Endothelial cell of umbilical vein (primary cell): Measurements from ENCODE around the gene PTPRF. TPM values are rescaled to one million over a fixed set of nuclear protein-coding genes. Genes with fewer than 3 reads are reported as not detected.
A peak's percentile ranks its signal among the peaks of the same experiment; 100 is the strongest.

Source experiments
- BruUV-seq: library from RNA; stranded (reverse); fragments of 400-500 nt; replicated peaks from 2 replicates; lab custom pipeline; 2021; lab: Mats Ljungman, UMichigan
- CTCF ChIA-PET: fragments of 300-600, 350-600 bp; sonication (Branson Sonifier 250); formaldehyde crosslinking; loops from one replicate; lab custom pipeline; 2021; ENCODE audit warnings: antibody characterized with exemption, inconsistent platforms; lab: Charles Lee
- POLR2A ChIA-PET: fragments of 300-600, 350-600 bp; sonication (Branson Sonifier 250); formaldehyde crosslinking; loops from one replicate; lab custom pipeline; 2021; ENCODE audit warnings: antibody characterized with exemption, inconsistent platforms; lab: Charles Lee
- DNase-seq: peaks from one replicate; pipeline ENCODE4 v3.0.0-alpha.2; 2011; ENCODE audit warnings: low read depth, low spot score
- FAIRE-seq: peaks from 2 replicates; lab custom pipeline; 2011; peaks lifted over from hg19 to GRCh38; lab: Jason Lieb, UNC
- H2AFZ ChIP-seq: 2 replicates; pipeline ENCODE4 v1.6.0; 2012; ENCODE audit warnings: low read depth, low read length, control low read depth, inconsistent platforms
- H3K27ac ChIP-seq: 2 replicates; pipeline ENCODE4 v1.5.1; 2011; ENCODE audit warnings: low read depth, mild to moderate bottlenecking, control low read depth, low read length, moderate library complexity; ENCODE audit not compliant: insufficient read depth
- H3K27me3 ChIP-seq, 2 experiments: 2 replicates each; pipeline versions ENCODE4 v1.6.0 to v1.6.1; 2011; ENCODE audit warnings: low read length in 2 of 2, mixed read lengths in 1 of 2; ENCODE audit not compliant: control insufficient read depth in 2 of 2, insufficient read depth in 2 of 2
- H3K36me3 ChIP-seq, 2 experiments: 2 replicates in 1 of 2; 3 replicates in 1 of 2; pipeline ENCODE4 v1.5.1; 2011; ENCODE audit warnings: low read length in 2 of 2, mild to moderate bottlenecking in 1 of 2, moderate library complexity in 1 of 2; ENCODE audit not compliant: control insufficient read depth in 2 of 2, insufficient read depth in 2 of 2; ENCODE audit errors: extremely low read depth in 1 of 2
- H3K4me1 ChIP-seq: 3 replicates; pipeline ENCODE4 v1.5.1; 2011; ENCODE audit warnings: mild to moderate bottlenecking, low read length; ENCODE audit not compliant: control insufficient read depth, insufficient read depth; ENCODE audit errors: extremely low read depth
- H3K4me2 ChIP-seq: 2 replicates; pipeline ENCODE4 v1.6.1; 2011; ENCODE audit warnings: low read length, control low read depth, mixed read lengths; ENCODE audit not compliant: insufficient read depth
- H3K4me3 ChIP-seq, 3 experiments: fragments of 200-600 bp in 1 of 3; sonication (generic), shearing (Covaris generic) in 1 of 3; replicated peaks in 1 of 3; 2 replicates each; pipeline ENCODE4 v1.5.1; 2011 to 2016; ENCODE audit warnings: control low read depth in 3 of 3, low read length in 3 of 3, mild to moderate bottlenecking in 2 of 3, inconsistent platforms in 1 of 3, low read depth in 1 of 3, moderate library complexity in 1 of 3; ENCODE audit not compliant: insufficient read depth in 1 of 3
- H3K79me2 ChIP-seq: 2 replicates; pipeline ENCODE4 v1.6.0; 2012; ENCODE audit warnings: low read length, inconsistent platforms; ENCODE audit not compliant: control insufficient read depth, insufficient read depth
- H3K9ac ChIP-seq: replicated peaks from 2 replicates; pipeline ENCODE3; 2011; ENCODE audit warnings: low read length, control low read depth; ENCODE audit not compliant: insufficient read depth; ENCODE audit errors: extremely low read depth
- H3K9me1 ChIP-seq: replicated peaks from 3 replicates; pipeline ENCODE4 v1.6.0; 2011; ENCODE audit warnings: mild to moderate bottlenecking, low read length; ENCODE audit not compliant: control insufficient read depth, insufficient read depth; ENCODE audit errors: extremely low read depth
- H3K9me3 ChIP-seq: replicated peaks from 2 replicates; pipeline ENCODE4 v1.5.1; 2012; ENCODE audit warnings: low read length, inconsistent platforms; ENCODE audit not compliant: control insufficient read depth, insufficient read depth
- H4K20me1 ChIP-seq: replicated peaks from 2 replicates; pipeline ENCODE3; 2011; ENCODE audit warnings: mild to moderate bottlenecking, low read length; ENCODE audit not compliant: control insufficient read depth, insufficient read depth; ENCODE audit errors: extremely low read depth
- CTCF ChIP-seq, 2 donors: IDR thresholded peaks; 1 replicate in 1 of 2; 2 replicates in 1 of 2; pipeline ENCODE4 v1.5.1; 2011; ENCODE audit warnings: low read length in 2 of 2, mild to moderate bottlenecking in 2 of 2, moderate library complexity in 2 of 2, control low read depth in 1 of 2, inconsistent platforms in 1 of 2, low read depth in 1 of 2; ENCODE audit not compliant: insufficient read depth in 1 of 2; ENCODE audit errors: extremely low read depth in 1 of 2
- EZH2 ChIP-seq: IDR thresholded peaks from 2 replicates; pipeline ENCODE4 v1.6.1; 2012; ENCODE audit warnings: borderline replicate concordance, low read depth, mild to moderate bottlenecking, moderate library complexity, low read length, inconsistent platforms; ENCODE audit not compliant: severe bottlenecking
- FOS ChIP-seq: IDR thresholded peaks from 2 replicates; pipeline ENCODE4 v1.6.1; 2011; ENCODE audit warnings: mild to moderate bottlenecking, low read length, moderate library complexity, borderline replicate concordance; ENCODE audit not compliant: insufficient read depth
- GATA2 ChIP-seq: IDR thresholded peaks from 2 replicates; pipeline ENCODE4 v1.7.0; 2011; ENCODE audit warnings: low read depth, mild to moderate bottlenecking, moderate library complexity, mixed read lengths, low read length; ENCODE audit not compliant: insufficient read length, insufficient read depth
- JUN ChIP-seq: IDR thresholded peaks from 2 replicates; pipeline ENCODE4 v1.6.1; 2011; ENCODE audit warnings: borderline replicate concordance, low read depth; ENCODE audit not compliant: insufficient read length, insufficient read depth
- MYC ChIP-seq: IDR thresholded peaks from one replicate; pipeline ENCODE4 v1.6.1; 2011; ENCODE audit warnings: mild to moderate bottlenecking, low read depth, low read length
- POLR2A ChIP-seq: IDR thresholded peaks from 2 replicates; pipeline ENCODE4 v1.6.1; 2012; ENCODE audit warnings: low read depth, mild to moderate bottlenecking, control low read depth, low read length
- POLR2AphosphoS5 ChIP-seq: IDR thresholded peaks from 2 replicates; pipeline ENCODE4 v1.6.1; 2012; ENCODE audit warnings: low read depth, mild to moderate bottlenecking, control low read depth, low read length, moderate library complexity; ENCODE audit not compliant: insufficient read depth
- dilution Hi-C: fragments of 300-500 bp; cut with MboI; formaldehyde crosslinking; loops from one replicate; pipeline ENCODE4 v1.15.0; 2019; ENCODE audit warnings: low sequenced_read_pairs; ENCODE audit not compliant: extremely low pct_ligation_motif_present
- intact Hi-C: fragments of 100-400 bp; cut with micrococcal nuclease; formaldehyde crosslinking; loops from one replicate; pipeline ENCODE4 v1.10.0; 2022
- polyA plus RNA-seq, 4 experiments: library from polyadenylated mRNA; depleted of rRNA in 3 of 4; stranded (reverse) in 3 of 4; unstranded in 1 of 4; fragments of >200 nt; gene quantifications; 2 replicates each; pipeline versions ENCODE4 v1.2.1 to v1.2.3, GENCODE V29; 2011 to 2012; ENCODE audit warnings: missing spikeins in 1 of 4
- total RNA-seq: library from RNA; stranded (reverse); gene quantifications from 2 replicates; pipeline ENCODE4 v1.2.3, GENCODE V29; 2021
- TF ChIP-seq, protein P1 (sequence below): IDR thresholded peaks from 2 replicates; pipeline ENCODE4 v1.6.1; 2011; ENCODE audit not compliant: insufficient read depth, insufficient read length

PTPRF gene
- total and polyA plus RNA-seq, 2 donors (not counting 3 experiments of a cell fraction or from before 2014, with no cell fraction given), result 217 to 338 TPM

- peaks cover 16 to 17% of the 10 kb centered on the region in 2 experiments for H3K36me3 ChIP-seq
- no peaks in the 10 kb centered on the region for H4K20me1 ChIP-seq
- no peaks in the 10 kb centered on the region for H3K27me3 ChIP-seq
- peaks cover 24% of the 10 kb centered on the region for H3K79me2 ChIP-seq
- no peak overlapping the region for H3K27ac ChIP-seq
- H3K9me3 ChIP-seq, result no peaks in the 10 kb centered on the region
- H2AFZ ChIP-seq, result no peak overlapping the region
- FAIRE-seq (no peak), DNase-seq (no peak)
- ChIA-PET POLR2A (interaction anchor here (1.3 kb wide), 1 partner anchor 15 kb away, joined by 5 read pairs; no protein-coding TSS in a partner anchor), CTCF (interaction anchor here (2.6 to 2.9 kb wide), 2 partner anchors 36 to 122 kb away, joined by 7 to 18 read pairs; partner anchors contain the start of gene PTPRF)
- TF ChIP-seq POLR2A (no peak), POLR2AphosphoS5 (no peak), EZH2 (no peak), CTCF (IDR thresholded peaks at IDR 0.05; ENCODE audit: extremely low read depth in 1 of 2, insufficient read depth in 1 of 2, low read depth in 1 of 2, low read length in 2 of 2) (no peak), JUN (no peak), FOS (no peak), GATA2 (no peak), MYC (no peak)
- TF ChIP-seq, protein P1, sequence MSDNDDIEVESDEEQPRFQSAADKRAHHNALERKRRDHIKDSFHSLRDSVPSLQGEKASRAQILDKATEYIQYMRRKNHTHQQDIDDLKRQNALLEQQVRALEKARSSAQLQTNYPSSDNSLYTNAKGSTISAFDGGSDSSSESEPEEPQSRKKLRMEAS, result no peak
- peaks cover 16% of the 10 kb centered on the region for H3K4me1 ChIP-seq
- H3K9me1 ChIP-seq, result no peaks in the 10 kb centered on the region
- H3K9ac ChIP-seq, result peak overlapping the region; percentile 82
- no TSS peak for BruUV-seq
- dilution Hi-C loops, result no loop called here
- peak overlapping the region; percentile 88 for H3K4me2 ChIP-seq
- peak overlapping the region in 1 of 3 experiments; percentile 95 for H3K4me3 ChIP-seq
- intact Hi-C loops, result loop anchor here (2.0 to 5.0 kb wide), 2 partner anchors 280 to 425 kb away; partner anchors contain the start of gene ARTN
These were observed 121.2 kb downstream of the PTPRF start for GRCh38 chr1:43651902-43652301.
